Stimulated activated CD4-positive, alpha-beta T cell treated with anti-CD3 and anti-CD28 coated beads, Interleukin-1b, Interleukin-23, amount 100 ng/mL, for 48 hours (primary cell): Measurements from ENCODE around the gene TCERG1L.
"Not testable (repeated sequence)": the region's sequence is repeated elsewhere in the genome, so short reads cannot be mapped to it uniquely, and the experiment has no call there.

Experiments used
- DNase-seq: peaks from one replicate; pipeline ENCODE4 v3.0.0-alpha.2; 2020

Gene TCERG1L

GRCh38 chr10:131136336-131136735, 175.2 kb downstream of the TCERG1L start:
- not testable (repeated sequence) for DNase-seq

GRCh38 chr10:131135716-131136115, 175.8 kb downstream of the TCERG1L start:
- DNase-seq: no peak

GRCh38 chr10:131134651-131135050, 176.9 kb downstream of the TCERG1L start:
- DNase-seq: no peak

- no peak for DNase-seq
Observed at GRCh38 chr10:131134001-131134576, 177.4 kb downstream of the TCERG1L start.

GRCh38 chr10:131132681-131133080, 178.8 kb downstream of the TCERG1L start:
- no peak for DNase-seq

- DNase-seq: no peak
Observed at GRCh38 chr10:131131726-131132591, 179.6 kb downstream of the TCERG1L start.

GRCh38 chr10:131130025-131130424, 181.5 kb downstream of the TCERG1L start:
- DNase-seq: no peak

- no peak for DNase-seq
Observed at GRCh38 chr10:131129544-131129943, 182.0 kb downstream of the TCERG1L start.

- no peak for DNase-seq
Observed at GRCh38 chr10:131128731-131129130, 182.8 kb downstream of the TCERG1L start.

GRCh38 chr10:131127610-131128009, 183.9 kb downstream of the TCERG1L start:
- peak; percentile 4 for DNase-seq

GRCh38 chr10:131127138-131127589, 184.4 kb downstream of the TCERG1L start:
- DNase-seq: no peak

- DNase-seq: no peak
Observed at GRCh38 chr10:131126321-131127137, 185.0 kb downstream of the TCERG1L start.

GRCh38 chr10:131125511-131126225, 185.9 kb downstream of the TCERG1L start:
- no peak for DNase-seq

- DNase-seq: no peak
Observed at GRCh38 chr10:131124945-131125344, 186.6 kb downstream of the TCERG1L start.

GRCh38 chr10:131123496-131123895, 188.0 kb downstream of the TCERG1L start:
- DNase-seq: no peak

- DNase-seq: no peak
Observed at GRCh38 chr10:131121511-131122035, 189.9 kb downstream of the TCERG1L start.

GRCh38 chr10:131119626-131120355, 191.7 kb downstream of the TCERG1L start:
- no peak for DNase-seq

- DNase-seq: no peak
Observed at GRCh38 chr10:131117416-131118212, 193.9 kb downstream of the TCERG1L start.

GRCh38 chr10:131116991-131117375, 194.5 kb downstream of the TCERG1L start:
- DNase-seq: no peak

- no peak for DNase-seq
Observed at GRCh38 chr10:131116216-131116990, 195.1 kb downstream of the TCERG1L start.
